Measurements from ENCODE around the gene YKT6. TPM values are rescaled to one million over a fixed set of nuclear protein-coding genes. Genes with fewer than 3 reads are reported as not detected.
A peak's percentile ranks its signal among the peaks of the same experiment; 100 is the strongest.

Gene YKT6
- total RNA-seq, 2 donors from 2014 or later = 63.5 to 68.4 TPM

DNA sequence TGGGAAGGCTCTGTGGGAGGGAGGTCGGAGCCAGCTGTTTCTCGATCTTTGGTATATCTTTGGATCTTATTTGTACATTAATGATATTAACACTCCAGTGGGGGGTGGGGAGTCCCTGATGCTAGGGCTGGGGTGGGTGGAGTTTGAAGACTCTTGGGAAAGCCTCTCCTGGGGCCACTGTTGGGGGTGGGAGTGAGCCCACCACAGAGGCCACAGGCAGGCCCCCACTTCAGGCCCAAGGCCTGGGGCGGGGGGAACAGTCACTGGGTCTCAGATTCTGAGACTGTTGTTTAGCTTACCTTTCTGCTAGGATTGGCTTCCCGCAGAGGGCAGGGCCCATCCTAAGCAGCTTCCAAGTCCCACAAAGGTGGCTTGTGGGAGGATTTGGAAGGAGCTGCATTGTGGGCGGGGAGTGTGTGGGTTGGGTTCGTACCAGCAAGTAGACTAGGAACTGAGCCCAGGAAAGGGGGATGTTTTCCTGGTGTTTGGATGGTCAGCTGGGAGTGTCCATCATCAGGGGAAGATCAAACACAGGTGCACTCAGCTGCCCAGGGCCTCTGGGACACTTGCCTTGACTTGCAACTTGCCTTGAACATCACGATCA, 11.9 kb downstream of the YKT6 start:
- no peaks in the 10 kb centered on the region for H3K9me3 ChIP-seq
- H3K36me3 ChIP-seq = peaks cover 0 to 8% of the 10 kb centered on the region in 2 donors
- no peak for DNase-seq (ENCODE audit: low spot score)
- no peaks in the 10 kb centered on the region for H3K27me3 ChIP-seq (replicated peaks; ENCODE audit: insufficient read depth)
- WGBS = 67% methylated on average over 7 of the region's 7 CpGs
- intact Hi-C loops (cut with DNase I) = no loop called here
- peak; percentile 27 for TF ChIP-seq POLR2AphosphoS5 (IDR thresholded peaks at IDR 0.05)
- TF ChIP-seq POLR2A (IDR thresholded peaks at IDR 0.05) = no peak
- H3K4me1 ChIP-seq (replicated peaks) = no peaks in the 10 kb centered on the region
- no peak overlapping the region for H3K27ac ChIP-seq
- H3K4me3 ChIP-seq = no peak overlapping the region

DNA sequence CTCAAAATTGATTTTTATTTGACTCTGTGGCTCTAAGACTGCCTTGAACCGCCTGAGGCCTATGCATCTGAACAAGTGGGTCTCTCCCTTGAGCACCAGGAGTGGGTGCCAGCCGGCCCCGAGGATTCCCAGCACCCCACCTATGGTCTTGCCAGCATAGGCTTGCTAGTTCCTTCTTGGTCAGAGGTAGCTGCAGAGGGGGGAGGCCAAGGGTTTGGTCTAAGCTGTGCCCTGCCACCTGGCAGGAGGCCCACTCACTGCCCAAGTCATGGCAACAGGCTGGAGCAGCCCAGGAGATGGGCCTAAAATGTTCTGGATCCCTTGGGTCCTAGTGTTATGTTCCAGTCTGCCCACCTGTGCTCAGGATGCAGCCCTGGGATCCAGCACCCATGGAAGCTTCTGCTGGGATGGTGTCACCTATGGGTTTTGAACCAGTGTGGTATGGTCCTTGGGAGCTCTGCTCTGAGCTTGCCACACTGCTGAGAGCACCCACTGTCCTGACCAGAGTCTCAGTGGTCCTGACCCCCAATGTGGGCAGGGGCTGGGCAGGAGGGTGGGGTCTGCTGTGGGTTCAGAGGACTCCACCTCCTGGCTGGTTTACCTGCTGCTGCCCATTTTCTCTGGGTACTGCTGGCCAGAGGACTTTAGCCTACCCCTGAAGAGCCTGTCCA, 12.6 kb downstream of the YKT6 start:
- intact Hi-C loops (cut with DNase I) = no loop called here
- Histone ChIP-seq H3K27ac (no peak overlapping the region), H3K9me3 (no peaks in the 10 kb centered on the region), H3K27me3 (replicated peaks; ENCODE audit: insufficient read depth) (no peaks in the 10 kb centered on the region), H3K4me1 (replicated peaks) (no peaks in the 10 kb centered on the region), H3K4me3 (no peak overlapping the region), H3K36me3 (peaks cover 0 to 6% of the 10 kb centered on the region in 2 donors)
- TF ChIP-seq POLR2AphosphoS5 (IDR thresholded peaks at IDR 0.05) (no peak), POLR2A (IDR thresholded peaks at IDR 0.05) (no peak)
- TF ChIP-seq, protein P1, sequence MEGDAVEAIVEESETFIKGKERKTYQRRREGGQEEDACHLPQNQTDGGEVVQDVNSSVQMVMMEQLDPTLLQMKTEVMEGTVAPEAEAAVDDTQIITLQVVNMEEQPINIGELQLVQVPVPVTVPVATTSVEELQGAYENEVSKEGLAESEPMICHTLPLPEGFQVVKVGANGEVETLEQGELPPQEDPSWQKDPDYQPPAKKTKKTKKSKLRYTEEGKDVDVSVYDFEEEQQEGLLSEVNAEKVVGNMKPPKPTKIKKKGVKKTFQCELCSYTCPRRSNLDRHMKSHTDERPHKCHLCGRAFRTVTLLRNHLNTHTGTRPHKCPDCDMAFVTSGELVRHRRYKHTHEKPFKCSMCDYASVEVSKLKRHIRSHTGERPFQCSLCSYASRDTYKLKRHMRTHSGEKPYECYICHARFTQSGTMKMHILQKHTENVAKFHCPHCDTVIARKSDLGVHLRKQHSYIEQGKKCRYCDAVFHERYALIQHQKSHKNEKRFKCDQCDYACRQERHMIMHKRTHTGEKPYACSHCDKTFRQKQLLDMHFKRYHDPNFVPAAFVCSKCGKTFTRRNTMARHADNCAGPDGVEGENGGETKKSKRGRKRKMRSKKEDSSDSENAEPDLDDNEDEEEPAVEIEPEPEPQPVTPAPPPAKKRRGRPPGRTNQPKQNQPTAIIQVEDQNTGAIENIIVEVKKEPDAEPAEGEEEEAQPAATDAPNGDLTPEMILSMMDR (IDR thresholded peaks at IDR 0.05) = no peak
- WGBS = 34% methylated on average over 3 of the region's 3 CpGs
- no peak for DNase-seq (ENCODE audit: low spot score)

DNA sequence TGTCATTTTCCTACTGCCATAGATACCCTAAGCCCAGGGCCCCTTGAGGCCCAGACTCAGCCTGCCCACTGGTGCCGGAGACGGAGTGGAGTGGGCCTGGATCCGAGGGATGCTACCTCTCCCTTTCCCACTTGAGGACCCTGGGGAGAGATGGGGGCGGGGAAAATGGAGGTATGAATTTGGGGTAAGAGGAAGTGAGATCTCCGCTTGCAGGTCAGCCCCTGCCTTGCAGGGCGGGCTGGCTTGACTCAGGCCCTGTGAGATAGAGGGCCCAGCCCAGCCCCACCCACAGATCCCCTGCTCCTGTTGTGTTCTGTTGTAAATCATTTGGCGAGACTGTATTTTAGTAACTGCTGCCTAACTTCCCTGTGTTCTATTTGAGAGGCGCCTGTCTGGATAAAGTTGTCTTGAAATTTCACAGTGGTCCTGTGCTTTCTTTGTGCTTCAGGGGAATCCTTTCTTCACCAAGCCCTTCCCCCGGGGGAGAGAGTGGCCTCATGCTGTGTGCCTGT, 13.2 kb downstream of the YKT6 start:
- WGBS = 86% methylated on average over 9 of the region's 9 CpGs
- H3K36me3 ChIP-seq = peaks cover 0 to under 1% of the 10 kb centered on the region in 2 donors
- no peaks in the 10 kb centered on the region for H3K27me3 ChIP-seq (replicated peaks; ENCODE audit: insufficient read depth)
- TF ChIP-seq, protein P1 (IDR thresholded peaks at IDR 0.05) = no peak
- TF ChIP-seq POLR2A (IDR thresholded peaks at IDR 0.05) (no peak), POLR2AphosphoS5 (IDR thresholded peaks at IDR 0.05) (no peak)
- H3K4me1 ChIP-seq (replicated peaks) = no peaks in the 10 kb centered on the region
- no peak overlapping the region for H3K4me3 ChIP-seq
- no peak for DNase-seq (ENCODE audit: low spot score)
- no peaks in the 10 kb centered on the region for H3K9me3 ChIP-seq
- H3K27ac ChIP-seq = no peak overlapping the region
- intact Hi-C loops (cut with DNase I) = no loop called here

DNA sequence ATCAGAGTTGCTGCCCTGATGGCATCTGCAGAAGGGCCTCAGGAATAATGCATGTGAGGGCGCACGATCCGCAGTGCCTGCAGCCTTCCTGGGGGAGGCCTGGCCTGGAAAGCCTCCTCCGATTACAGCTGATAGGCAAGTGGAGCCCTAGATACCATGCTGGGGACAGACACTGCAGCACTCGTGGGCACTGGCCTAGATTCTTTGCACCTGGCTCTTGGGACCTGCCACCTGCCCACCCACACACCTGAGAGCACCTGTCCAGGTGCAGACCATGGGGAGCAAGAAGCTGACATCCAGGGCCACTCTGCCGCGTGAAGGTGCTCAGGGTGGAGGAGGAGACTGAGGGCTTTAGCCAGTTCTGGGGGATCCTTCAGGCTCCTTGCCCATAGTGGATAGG, 14.8 kb downstream of the YKT6 start:
- no peaks in the 10 kb centered on the region for H3K4me1 ChIP-seq (replicated peaks)
- H3K36me3 ChIP-seq = no peaks in the 10 kb centered on the region
- 85% methylated on average over 7 of the region's 7 CpGs for WGBS
- TF ChIP-seq POLR2A (IDR thresholded peaks at IDR 0.05) (no peak), POLR2AphosphoS5 (IDR thresholded peaks at IDR 0.05) (no peak)
- TF ChIP-seq, protein P1 (IDR thresholded peaks at IDR 0.05) = no peak
- H3K27me3 ChIP-seq (replicated peaks; ENCODE audit: insufficient read depth) = no peaks in the 10 kb centered on the region
- H3K4me3 ChIP-seq = no peak overlapping the region
- DNase-seq (ENCODE audit: low spot score) = no peak
- intact Hi-C loops (cut with DNase I) = no loop called here
- no peaks in the 10 kb centered on the region for H3K9me3 ChIP-seq
- no peak overlapping the region for H3K27ac ChIP-seq

DNA sequence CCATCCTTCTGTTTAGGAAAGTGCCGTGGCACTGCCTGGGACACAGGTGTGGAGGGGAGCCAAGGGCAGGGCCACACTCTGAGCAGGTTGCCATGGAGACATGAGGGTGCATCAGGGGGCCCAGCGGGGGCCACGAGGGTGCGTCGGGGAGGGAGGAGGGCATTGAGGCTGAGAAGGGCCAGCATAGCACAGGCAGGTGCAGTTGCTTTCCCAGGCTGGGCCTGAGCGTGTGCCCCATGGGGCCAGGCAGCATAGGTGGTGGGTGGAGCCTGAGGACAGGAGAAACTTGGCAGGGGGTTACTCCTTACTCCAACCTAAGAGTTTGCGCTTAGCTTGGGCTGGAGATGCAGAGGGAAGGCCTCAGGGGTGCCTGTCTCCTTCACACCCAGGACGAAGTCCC, 15.2 kb downstream of the YKT6 start:
- Histone ChIP-seq H3K36me3 (no peaks in the 10 kb centered on the region), H3K4me3 (no peak overlapping the region), H3K27ac (no peak overlapping the region), H3K4me1 (replicated peaks) (no peaks in the 10 kb centered on the region), H3K9me3 (no peaks in the 10 kb centered on the region), H3K27me3 (replicated peaks; ENCODE audit: insufficient read depth) (no peaks in the 10 kb centered on the region)
- DNase-seq (ENCODE audit: low spot score) = no peak
- intact Hi-C loops (cut with DNase I) = no loop called here
- 52% methylated on average over 8 of the region's 8 CpGs for WGBS
- TF ChIP-seq POLR2A (IDR thresholded peaks at IDR 0.05) (no peak), POLR2AphosphoS5 (IDR thresholded peaks at IDR 0.05) (no peak)
- TF ChIP-seq, protein P1 (IDR thresholded peaks at IDR 0.05) = no peak
